ENCODE measurements around the gene CISD1. TPM values are rescaled to one million over a fixed set of nuclear protein-coding genes. Genes with fewer than 3 reads are reported as not detected.
"Not testable (repeated sequence)": the region's sequence is repeated elsewhere in the genome, so short reads cannot be mapped to it uniquely, and the experiment has no call there.

Gene CISD1
- total RNA-seq, 4 donors from 2014 or later: 14.6 to 21.8 (median 18.1) TPM

DNA sequence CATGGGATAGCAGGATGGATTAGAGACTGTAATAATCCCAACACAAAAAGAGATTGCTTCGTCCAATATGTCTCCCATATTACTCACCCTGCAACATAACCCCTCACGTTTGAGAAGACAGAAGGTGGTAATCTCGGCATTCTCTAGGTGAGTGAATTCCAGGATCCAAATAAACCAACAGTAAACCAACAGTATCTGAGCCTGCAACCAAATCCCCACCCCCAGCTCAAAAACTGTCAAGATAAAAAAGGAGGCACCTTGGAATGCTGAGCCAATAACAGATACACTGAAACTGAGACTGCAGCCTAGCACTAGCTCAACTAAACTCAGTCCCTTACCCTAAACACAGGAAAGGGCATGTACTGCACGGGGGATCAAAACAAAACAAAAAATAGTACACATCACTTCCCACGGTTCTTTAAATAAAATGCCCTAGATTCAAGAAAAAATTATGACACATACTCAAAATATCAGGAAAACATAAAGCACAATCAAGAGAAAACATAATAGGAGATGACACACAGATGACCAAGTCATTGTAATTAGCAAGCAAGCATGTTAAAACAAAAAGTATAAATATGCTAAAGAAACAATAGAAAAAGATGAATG, 29.3 kb upstream of the CISD1 start:
- TF ChIP-seq, protein P1, sequence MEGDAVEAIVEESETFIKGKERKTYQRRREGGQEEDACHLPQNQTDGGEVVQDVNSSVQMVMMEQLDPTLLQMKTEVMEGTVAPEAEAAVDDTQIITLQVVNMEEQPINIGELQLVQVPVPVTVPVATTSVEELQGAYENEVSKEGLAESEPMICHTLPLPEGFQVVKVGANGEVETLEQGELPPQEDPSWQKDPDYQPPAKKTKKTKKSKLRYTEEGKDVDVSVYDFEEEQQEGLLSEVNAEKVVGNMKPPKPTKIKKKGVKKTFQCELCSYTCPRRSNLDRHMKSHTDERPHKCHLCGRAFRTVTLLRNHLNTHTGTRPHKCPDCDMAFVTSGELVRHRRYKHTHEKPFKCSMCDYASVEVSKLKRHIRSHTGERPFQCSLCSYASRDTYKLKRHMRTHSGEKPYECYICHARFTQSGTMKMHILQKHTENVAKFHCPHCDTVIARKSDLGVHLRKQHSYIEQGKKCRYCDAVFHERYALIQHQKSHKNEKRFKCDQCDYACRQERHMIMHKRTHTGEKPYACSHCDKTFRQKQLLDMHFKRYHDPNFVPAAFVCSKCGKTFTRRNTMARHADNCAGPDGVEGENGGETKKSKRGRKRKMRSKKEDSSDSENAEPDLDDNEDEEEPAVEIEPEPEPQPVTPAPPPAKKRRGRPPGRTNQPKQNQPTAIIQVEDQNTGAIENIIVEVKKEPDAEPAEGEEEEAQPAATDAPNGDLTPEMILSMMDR (IDR thresholded peaks at IDR 0.05): no peak
- DNase-seq (ENCODE audit: low spot score) (no peak), ATAC-seq (ENCODE audit: low FRiP score) (no peak)

DNA sequence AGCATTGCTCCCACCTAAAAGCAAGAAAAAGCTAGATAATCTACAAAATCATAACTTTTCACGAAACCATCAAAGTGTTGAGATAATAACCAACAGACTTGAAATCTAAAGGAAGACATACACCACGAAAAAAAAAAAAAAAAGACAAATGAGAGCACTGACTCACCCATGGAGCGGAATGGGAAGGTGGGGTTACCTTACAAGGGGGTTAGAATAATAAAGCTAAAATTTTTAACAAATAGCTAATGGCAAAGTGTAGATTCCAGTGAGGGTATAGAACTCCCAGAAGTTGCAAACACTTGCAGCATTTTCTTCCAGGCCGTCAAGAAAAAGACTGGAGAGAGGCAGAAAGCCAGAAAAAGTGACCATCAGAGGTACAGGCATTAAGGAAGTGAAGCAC, 28.4 kb upstream of the CISD1 start:
- ATAC-seq (ENCODE audit: low FRiP score) (no peak), DNase-seq (ENCODE audit: low spot score) (no peak)
- TF ChIP-seq, protein P1 (IDR thresholded peaks at IDR 0.05): no peak

DNA sequence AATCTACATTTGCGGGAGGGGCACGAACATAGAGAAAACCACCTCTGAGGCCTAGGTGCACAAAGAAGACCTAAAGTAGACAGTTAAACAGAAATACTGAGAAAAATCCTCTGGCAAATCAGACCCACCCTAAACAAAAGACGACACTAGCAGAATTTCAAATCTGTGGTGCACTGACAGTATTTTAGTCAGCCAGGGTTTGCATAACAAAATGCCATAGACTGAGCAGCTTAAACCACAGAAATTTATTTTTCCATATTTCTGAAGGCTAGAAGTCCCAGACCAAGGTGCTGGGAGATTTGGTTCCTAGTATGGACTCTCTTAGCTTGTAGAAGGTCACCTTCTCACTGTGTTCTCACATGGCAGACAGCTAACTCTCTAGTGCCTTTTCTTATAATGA, 27.6 kb upstream of the CISD1 start:
- no peak for ATAC-seq (ENCODE audit: low FRiP score)
- DNase-seq (ENCODE audit: low spot score): no peak
- TF ChIP-seq, protein P1 (IDR thresholded peaks at IDR 0.05): no peak

DNA sequence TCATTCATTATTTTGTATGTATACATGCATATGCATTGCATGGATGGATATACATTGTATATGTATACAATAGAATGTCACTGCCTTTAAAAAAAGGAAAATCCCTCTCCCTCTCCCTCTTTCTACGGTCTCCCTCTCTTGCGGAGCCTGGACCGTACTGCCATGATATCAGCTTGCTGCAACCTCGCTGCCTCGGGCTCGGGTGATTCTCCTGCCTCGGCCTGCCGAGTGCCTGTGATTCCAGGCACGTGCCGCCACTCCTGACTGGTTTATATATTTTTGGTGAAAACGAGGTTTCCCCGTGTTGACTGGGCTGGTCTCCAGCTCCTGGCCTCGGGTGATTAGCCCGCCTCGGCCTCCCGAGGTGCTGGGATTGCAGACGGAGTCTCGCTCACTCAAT, 25.7 kb upstream of the CISD1 start:
- DNase-seq (ENCODE audit: low spot score): no peak
- ATAC-seq (ENCODE audit: low FRiP score): no peak

DNA sequence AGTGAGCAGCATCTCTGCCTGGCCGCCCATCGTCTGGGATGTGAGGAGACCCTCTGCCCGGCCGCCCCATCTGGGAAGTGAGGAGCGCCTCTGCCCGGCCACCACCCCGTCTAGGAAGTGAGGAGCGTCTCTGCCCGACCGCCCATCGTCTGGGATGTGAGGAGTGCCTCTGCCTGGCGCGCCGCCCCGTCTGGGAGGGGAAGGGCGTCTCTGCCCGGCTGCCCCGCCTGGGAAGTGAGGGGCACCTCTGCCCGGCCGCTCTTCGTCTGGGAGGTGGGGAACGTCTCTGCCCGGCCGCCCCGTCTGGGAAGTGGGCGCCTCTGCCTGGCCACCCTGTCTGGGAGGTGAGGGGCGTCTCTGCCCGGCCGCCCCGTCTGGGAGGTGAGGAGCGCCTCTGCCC, 25.2 kb upstream of the CISD1 start:
- ATAC-seq (ENCODE audit: low FRiP score); DNase-seq (ENCODE audit: low spot score): not testable (repeated sequence)

More for the DNA sequence above, 25.7 kb upstream of the CISD1 start:
- TF ChIP-seq, protein P1 (IDR thresholded peaks at IDR 0.05): no peak

DNA sequence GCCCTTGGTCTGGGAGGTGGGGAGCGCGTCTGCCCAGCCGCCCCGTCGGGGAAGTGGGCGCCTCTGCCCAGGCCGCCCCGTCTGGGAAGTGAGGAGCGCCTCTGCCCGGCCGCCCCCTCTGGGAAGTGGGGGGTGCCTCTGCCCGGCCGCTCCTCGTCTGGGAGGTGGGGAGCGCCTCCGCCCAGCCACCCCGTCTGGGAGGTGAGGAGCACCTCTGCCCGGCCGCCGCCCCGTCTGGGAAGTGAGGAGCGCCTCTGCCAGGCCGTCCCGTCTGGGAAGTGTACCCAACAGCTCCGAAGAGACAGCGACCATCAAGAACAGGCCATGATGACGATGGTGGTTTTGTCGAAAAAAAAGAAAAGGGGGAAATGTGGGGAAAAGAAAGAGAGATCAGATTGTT, 24.7 kb upstream of the CISD1 start:
- not testable (repeated sequence) for ATAC-seq (ENCODE audit: low FRiP score); DNase-seq (ENCODE audit: low spot score)

DNA sequence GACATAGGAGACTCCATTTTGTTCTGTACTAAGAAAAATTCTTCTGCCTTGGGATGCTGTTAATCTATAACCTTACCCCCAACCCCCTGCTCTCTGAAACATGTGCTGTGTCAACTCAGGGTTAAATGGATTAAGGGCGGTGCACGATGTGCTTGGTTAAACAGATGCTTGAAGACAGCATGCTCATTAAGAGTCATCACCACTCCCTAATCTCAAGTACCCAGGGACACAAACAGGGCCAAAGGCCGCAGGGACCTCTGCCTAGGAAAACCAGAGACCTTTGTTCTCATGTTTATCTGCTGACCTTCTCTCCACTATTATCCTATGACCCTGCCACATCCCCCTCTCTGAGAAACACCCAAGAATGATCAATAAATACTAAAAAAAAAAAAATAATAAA, 24.3 kb upstream of the CISD1 start:
- ATAC-seq (ENCODE audit: low FRiP score): not testable (repeated sequence)

DNA sequence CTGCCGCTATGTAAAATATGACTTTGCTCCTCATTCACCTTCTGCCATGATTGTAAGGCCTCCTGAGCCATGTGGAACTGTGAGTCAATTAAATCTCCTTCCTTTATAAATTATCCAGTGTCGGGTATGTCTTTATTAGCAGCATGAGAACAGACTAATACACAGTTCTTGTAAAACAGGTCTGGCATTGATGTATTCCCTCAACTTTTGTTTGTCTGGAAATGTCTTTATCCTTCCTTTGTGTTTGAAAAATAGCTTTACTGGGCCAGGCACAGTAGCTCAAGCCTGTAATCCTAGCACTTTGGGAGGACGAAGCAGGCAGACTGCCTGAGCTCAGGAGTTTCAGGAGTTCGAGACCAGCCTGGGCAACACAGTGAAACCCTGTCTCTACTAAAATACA, 15.8 kb upstream of the CISD1 start:
- TF ChIP-seq, protein P1 (IDR thresholded peaks at IDR 0.05): no peak
- ATAC-seq (ENCODE audit: low FRiP score) (no peak), DNase-seq (ENCODE audit: low spot score) (no peak)

More for the DNA sequence above, 24.3 kb upstream of the CISD1 start:
- DNase-seq (ENCODE audit: low spot score): not testable (repeated sequence)

DNA sequence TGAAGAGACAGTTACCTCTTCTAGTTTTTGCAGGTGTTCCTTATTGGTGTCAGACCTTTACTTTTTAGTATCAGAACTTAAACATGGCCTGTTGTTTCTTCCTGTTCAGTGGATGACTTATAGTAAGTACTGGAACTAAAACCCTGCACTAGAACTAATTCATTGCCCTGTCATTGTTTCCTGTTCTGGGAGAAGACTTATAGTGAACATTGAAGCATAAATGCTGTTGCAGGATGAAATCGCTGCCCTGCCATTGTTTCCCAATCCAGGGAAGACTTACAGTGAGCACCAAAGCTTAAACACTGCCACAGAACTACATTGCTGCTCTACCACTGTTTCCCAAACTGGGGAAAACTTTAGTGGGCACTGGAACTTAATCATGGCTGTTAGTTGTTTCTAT, 14.3 kb upstream of the CISD1 start:
- ATAC-seq (ENCODE audit: low FRiP score) (no peak), DNase-seq (ENCODE audit: low spot score) (no peak)
- TF ChIP-seq, protein P1 (IDR thresholded peaks at IDR 0.05): no peak

DNA sequence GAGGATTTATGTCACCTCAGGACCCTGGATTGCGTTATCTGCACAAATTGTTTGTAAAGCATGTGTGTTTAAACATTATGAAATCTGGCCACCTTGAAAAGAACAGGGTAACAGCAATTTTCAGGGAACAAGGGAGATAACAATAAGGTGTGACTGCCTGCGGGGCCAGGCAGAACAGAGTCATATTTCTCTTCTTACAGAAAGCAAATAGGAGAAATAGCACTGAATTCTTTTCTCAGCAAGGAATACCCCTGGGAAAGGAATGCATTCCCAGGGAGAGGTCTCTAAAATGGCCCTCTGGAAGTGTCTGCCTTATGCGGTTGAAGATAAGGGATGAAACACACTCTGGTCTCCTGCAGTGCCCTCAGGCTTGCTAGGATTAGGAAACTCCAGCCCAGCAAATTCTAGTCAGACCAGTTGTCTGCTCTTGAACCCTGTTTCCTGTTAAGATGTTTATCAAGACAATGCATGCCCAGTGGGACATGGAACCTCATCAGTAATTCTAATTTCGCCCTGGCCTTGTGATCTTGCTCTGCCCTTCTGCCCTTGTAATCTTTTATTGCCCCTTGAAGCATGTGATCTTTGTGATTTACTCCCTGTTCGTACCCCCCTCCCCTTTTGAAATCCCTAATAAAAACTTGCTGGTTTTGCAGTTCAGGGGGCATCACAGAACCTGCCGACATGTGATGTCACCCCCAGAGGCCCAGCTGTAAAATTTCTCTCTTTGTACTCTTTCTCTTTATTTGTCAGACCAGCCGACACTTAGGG, 12.8 kb upstream of the CISD1 start:
- ATAC-seq (ENCODE audit: low FRiP score); DNase-seq (ENCODE audit: low spot score): not testable (repeated sequence)
